Pancreas (tissue), 10 donors: Measurements from ENCODE around the gene CDKAL1. TPM values are rescaled to one million over a fixed set of nuclear protein-coding genes. Genes with fewer than 3 reads are reported as not detected.

ENCODE experiments used
- ATAC-seq, 4 donors: fragments of 200-7000 bp; cut with Tn5 transposase; one replicate each; pipeline versions ENCODE4 v1.8.0 to v1.9.1; 2020; ENCODE audit warnings: mild to moderate bottlenecking in 4 of 4, moderate library complexity in 4 of 4
- DNase-seq, 6 donors: peaks; one replicate each; pipeline ENCODE4 v3.0.0-alpha.2; 2020
- FAIRE-seq: peaks from 2 replicates; lab custom pipeline; 2012; peaks lifted over from hg19 to GRCh38; lab: Jason Lieb, UNC
- H3K27ac ChIP-seq, 4 donors: fragments of 200-600 bp; sonication (generic); 1 replicate in 3 of 4; 2 replicates in 1 of 4; pipeline versions ENCODE4 v1.5.0 to v1.8.0; 2020
- H3K27me3 ChIP-seq, 4 donors: fragments of 200-600 bp; one replicate each; pipeline ENCODE4 v1.8.0; 2021
- H3K36me3 ChIP-seq, 3 donors: fragments of 200-600 bp; sonication (generic) in 1 of 3; one replicate each; pipeline versions ENCODE4 v1.5.0 to v1.8.0; 2020 to 2021
- H3K4me1 ChIP-seq, 3 donors: fragments of 200-600 bp; one replicate each; pipeline ENCODE4 v1.8.0; 2021
- H3K4me3 ChIP-seq, 4 donors: fragments of 200-600 bp; sonication (generic) in 2 of 4; one replicate each; pipeline versions ENCODE4 v1.5.0 to v1.8.0; 2020 to 2021
- H3K9me3 ChIP-seq, 4 donors: fragments of 200-600 bp; one replicate each; pipeline ENCODE4 v1.8.0; 2021
- CTCF ChIP-seq, 4 donors: fragments of 200-600 bp; sonication (generic) in 3 of 4; IDR thresholded peaks; one replicate each; pipeline versions ENCODE4 v1.5.0 to v1.8.0; 2021; ENCODE audit warnings: antibody characterized with exemption in 4 of 4
- WGBS, 2 donors: extraction: QIAGEN DNeasy Blood & Tissue Kit; methylation state at CpG; one replicate each; pipeline ENCODE4 v1.1.7; 2013; 5-methylcytosine and 5-hydroxymethylcytosine counted together
- intact Hi-C, 3 donors: fragments of 100-400 bp; cut with DNase I; formaldehyde crosslinking; loops; one replicate each; pipeline versions ENCODE4 v1.11.1 to v1.14.2; 2022
- polyA plus RNA-seq, 2 donors: library from polyadenylated mRNA; stranded (reverse); fragments of 200-250 nt; gene quantifications; one replicate each; pipeline ENCODE4 v1.2.3, GENCODE V29; 2013
- total RNA-seq, 6 donors: library from RNA; stranded (reverse); fragmentation: NEBNext Ultra II Directional in 4 of 6; extraction: Animal tissue kit (Norgen Biotek cat#: 25700) in 4 of 6; gene quantifications; one replicate each; pipeline versions ENCODE4 v1.2.1 to v1.2.4, GENCODE V29; 2021 to 2023
- donor health status: healthy with polysubstance abuse.
- donor health status: DM: no; HTN: no; CAD: no; lungs with moderate emphysema.
- donor health status: DM: no; HTN: no; CAD: no.
- donor health status: control.
- donor health status: control.
- donor health status: Bipolar disorder and iron deficiency.
- donor health status: DM: yes; HTN: yes; CAD: no.
- donor health status: DM: no; HTN: no; CAD: no.
- donor health status: DM: no; HTN: no; CAD: no.
- donor health status: DM: yes; HTN: yes; CAD: no.

CDKAL1 gene
- total and polyA plus RNA-seq, 8 donors, result 3.3 to 11.7 (median 8.2) TPM

DNA sequence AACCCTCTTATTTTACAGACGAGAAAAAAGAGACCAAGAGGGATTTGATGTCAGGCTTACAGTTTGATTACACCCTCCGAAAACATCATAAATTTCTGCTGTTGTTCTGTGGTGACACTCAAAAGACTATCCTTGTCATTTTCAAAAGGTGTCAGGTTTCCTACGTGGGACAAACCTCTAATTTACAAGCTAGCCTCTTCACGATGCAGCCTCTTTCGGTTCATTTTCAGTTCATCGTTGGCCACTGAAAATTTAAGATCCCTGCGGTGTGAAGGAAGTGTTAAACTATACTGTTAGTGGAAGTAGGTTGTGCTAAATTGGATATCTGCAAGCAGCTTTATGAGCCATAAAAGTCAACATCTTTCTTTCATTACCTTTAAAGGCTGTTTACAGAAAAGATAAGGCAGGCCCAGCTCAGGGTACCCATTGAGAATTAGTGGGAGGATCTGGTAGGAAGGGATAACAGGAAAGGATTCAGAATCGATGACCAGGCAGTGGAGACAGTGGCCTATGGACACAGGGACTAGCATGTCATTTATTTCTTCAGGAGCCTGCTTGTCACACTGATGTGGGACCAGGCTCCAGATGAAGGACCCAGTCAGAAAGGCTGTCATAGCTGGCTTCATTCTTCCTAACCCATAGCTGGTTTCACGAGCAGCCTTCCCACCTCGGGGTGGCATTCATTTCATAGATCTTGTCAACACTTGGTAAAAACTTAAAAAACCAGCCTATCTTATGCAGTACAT, 730.2 kb downstream of the CDKAL1 start:
- intact Hi-C loops, result no loop called here
- 76% methylated on average over 10 of the region's 10 CpGs for WGBS, 2 donors
- ATAC-seq (no peak), DNase-seq (no peak), FAIRE-seq (no peak)
- H3K27ac ChIP-seq, result no peak overlapping the region
- no peak for TF ChIP-seq CTCF (IDR thresholded peaks at IDR 0.05)
- no peaks in the 10 kb centered on the region for H3K4me1 ChIP-seq
- H3K4me3 ChIP-seq, result no peak overlapping the region
- no peaks in the 10 kb centered on the region for H3K9me3 ChIP-seq
- H3K27me3 ChIP-seq, result no peaks in the 10 kb centered on the region
- no peaks in the 10 kb centered on the region for H3K36me3 ChIP-seq

- intact Hi-C loops, result no loop called here
- 91 to 93% methylated on average over 4 of the region's 4 CpGs for WGBS, 2 donors
Observed at GRCh38 chr6:21265034-21265729, 730.9 kb downstream of the CDKAL1 start.

GRCh38 chr6:21265730-21266044, 731.4 kb downstream of the CDKAL1 start:
- Histone ChIP-seq H3K36me3 (no peaks in the 10 kb centered on the region), H3K27me3 (no peaks in the 10 kb centered on the region), H3K4me1 (no peaks in the 10 kb centered on the region), H3K4me3 (no peak overlapping the region), H3K9me3 (no peaks in the 10 kb centered on the region), H3K27ac (no peak overlapping the region)
- intact Hi-C loops, result no loop called here
- no peak for TF ChIP-seq CTCF (IDR thresholded peaks at IDR 0.05)
- 71 to 80% methylated on average over 2 of the region's 2 CpGs for WGBS, 2 donors
- DNase-seq, result no peak
- ATAC-seq, result no peak
- FAIRE-seq, result no peak

More at GRCh38 chr6:21265034-21265729, 730.9 kb downstream of the CDKAL1 start:
- DNase-seq (no peak), FAIRE-seq (no peak), ATAC-seq (no peak)
- no peaks in the 10 kb centered on the region for H3K36me3 ChIP-seq
- no peaks in the 10 kb centered on the region for H3K27me3 ChIP-seq
- TF ChIP-seq CTCF (IDR thresholded peaks at IDR 0.05), result no peak
- H3K9me3 ChIP-seq, result no peaks in the 10 kb centered on the region
- H3K4me1 ChIP-seq, result no peaks in the 10 kb centered on the region
- no peak overlapping the region for H3K27ac ChIP-seq
- no peak overlapping the region for H3K4me3 ChIP-seq

GRCh38 chr6:21270636-21271201, 736.5 kb downstream of the CDKAL1 start:
- FAIRE-seq (no peak), DNase-seq (no peak), ATAC-seq (no peak)
- no peaks in the 10 kb centered on the region for H3K9me3 ChIP-seq
- no peak overlapping the region for H3K4me3 ChIP-seq
- no peaks in the 10 kb centered on the region for H3K36me3 ChIP-seq
- intact Hi-C loops, result no loop called here
- no peaks in the 10 kb centered on the region for H3K27me3 ChIP-seq
- H3K4me1 ChIP-seq, result no peaks in the 10 kb centered on the region
- no peak for TF ChIP-seq CTCF (IDR thresholded peaks at IDR 0.05)
- 84 to 90% methylated on average over 14 of the region's 14 CpGs for WGBS, 2 donors
- no peak overlapping the region for H3K27ac ChIP-seq
